CD14-positive monocyte (primary cell): ENCODE results near the gene RMND5A. TPM values are rescaled to one million over a fixed set of nuclear protein-coding genes. Genes with fewer than 3 reads are reported as not detected.

Experiments used
- DNase-seq, 3 donors: peaks; one replicate each; pipeline ENCODE4 v3.0.0-alpha.2; 2011 to 2022
- H2AFZ ChIP-seq: 2 replicates; pipeline ENCODE4 v1.6.0; 2012; ENCODE audit warnings: mild to moderate bottlenecking, low read depth, low read length, inconsistent platforms; ENCODE audit not compliant: insufficient read depth, poor library complexity, severe bottlenecking
- H3K27ac ChIP-seq, 2 donors: 1 replicate in 1 of 2; 2 replicates in 1 of 2; pipeline ENCODE4 v1.5.1; 2012 to 2013; ENCODE audit warnings: low read length in 2 of 2, control low read depth in 1 of 2, inconsistent platforms in 1 of 2, low read depth in 1 of 2, mild to moderate bottlenecking in 1 of 2
- H3K27me3 ChIP-seq, 2 donors: one replicate each; pipeline versions ENCODE4 v1.6.0 to v1.6.1; 2011 to 2013; ENCODE audit warnings: low read length in 2 of 2; ENCODE audit not compliant: control insufficient read depth in 2 of 2, insufficient read depth in 2 of 2
- H3K36me3 ChIP-seq, 2 donors: replicated peaks in 1 of 2; 1 replicate in 1 of 2; 2 replicates in 1 of 2; pipeline versions ENCODE4 v1.5.1 to v1.6.1; 2012 to 2013; ENCODE audit warnings: low read length in 2 of 2, control low read depth in 1 of 2, inconsistent platforms in 1 of 2, mild to moderate bottlenecking in 1 of 2; ENCODE audit not compliant: insufficient read depth in 2 of 2, control insufficient read depth in 1 of 2
- H3K4me1 ChIP-seq, 2 donors: 1 replicate in 1 of 2; 2 replicates in 1 of 2; pipeline versions ENCODE4 v1.5.1 to v1.6.1; 2012 to 2013; ENCODE audit warnings: low read length in 2 of 2, control low read depth in 1 of 2, inconsistent platforms in 1 of 2, mild to moderate bottlenecking in 1 of 2, moderate library complexity in 1 of 2; ENCODE audit not compliant: insufficient read depth in 2 of 2, control insufficient read depth in 1 of 2
- H3K4me2 ChIP-seq: replicated peaks from 2 replicates; pipeline ENCODE3; 2012; ENCODE audit warnings: low read length, moderate library complexity, mild to moderate bottlenecking; ENCODE audit not compliant: poor library complexity, severe bottlenecking; ENCODE audit errors: extremely low read depth
- H3K4me3 ChIP-seq, 3 experiments: fragments of 200-600 bp in 1 of 3; sonication (generic) in 1 of 3; replicated peaks in 1 of 3; 1 replicate in 2 of 3; 2 replicates in 1 of 3; pipeline ENCODE4 v1.5.1; 2011 to 2013; ENCODE audit warnings: low read length in 3 of 3, mild to moderate bottlenecking in 3 of 3, control low read depth in 2 of 3, low read depth in 2 of 3, inconsistent platforms in 1 of 3, moderate library complexity in 1 of 3
- H3K79me2 ChIP-seq: 2 replicates; pipeline ENCODE4 v1.6.0; 2012; ENCODE audit warnings: mild to moderate bottlenecking, control low read depth, inconsistent platforms, low read length, moderate library complexity; ENCODE audit not compliant: insufficient read depth
- H3K9ac ChIP-seq: 2 replicates; pipeline ENCODE4 v1.6.0; 2017; ENCODE audit warnings: low read length, mild to moderate bottlenecking; ENCODE audit not compliant: insufficient read depth, poor library complexity, severe bottlenecking
- H3K9me3 ChIP-seq, 2 donors: replicated peaks in 1 of 2; 1 replicate in 1 of 2; 2 replicates in 1 of 2; pipeline versions ENCODE4 v1.5.1 to v1.6.1; 2012 to 2013; ENCODE audit warnings: low read length in 2 of 2, control low read depth in 1 of 2; ENCODE audit not compliant: control insufficient read depth in 1 of 2, insufficient read depth in 1 of 2
- H4K20me1 ChIP-seq: 2 replicates; pipeline ENCODE4 v1.6.0; 2012; ENCODE audit warnings: mild to moderate bottlenecking, low read length, control low read depth, moderate library complexity; ENCODE audit not compliant: insufficient read depth
- H3K27ac Mint-ChIP-seq, 7 donors: one replicate each; pipeline ENCODE4 v1.8.0; 2020; ENCODE audit warnings: mild to moderate bottlenecking in 7 of 7, mixed read lengths in 7 of 7, moderate library complexity in 6 of 7, inconsistent platforms in 2 of 7
- H3K27me3 Mint-ChIP-seq, 3 donors: one replicate each; pipeline ENCODE4 v1.8.0; 2021 to 2022; ENCODE audit warnings: low read depth in 3 of 3, mild to moderate bottlenecking in 3 of 3, mixed read lengths in 3 of 3, moderate library complexity in 3 of 3, inconsistent platforms in 1 of 3
- H3K36me3 Mint-ChIP-seq, 2 donors: one replicate each; pipeline ENCODE4 v1.8.0; 2020; ENCODE audit warnings: mixed read lengths in 2 of 2, inconsistent platforms in 1 of 2, mild to moderate bottlenecking in 1 of 2
- H3K4me1 Mint-ChIP-seq: one replicate; pipeline ENCODE4 v1.8.0; 2020; ENCODE audit warnings: mild to moderate bottlenecking, mixed read lengths
- H3K4me3 Mint-ChIP-seq, 2 donors: one replicate each; pipeline ENCODE4 v1.8.0; 2020; ENCODE audit warnings: mild to moderate bottlenecking in 2 of 2, mixed read lengths in 2 of 2, moderate library complexity in 1 of 2
- H3K9me3 Mint-ChIP-seq, 7 donors: one replicate each; pipeline ENCODE4 v1.8.0; 2020 to 2022; ENCODE audit warnings: mixed read lengths in 7 of 7, mild to moderate bottlenecking in 6 of 7, moderate library complexity in 6 of 7, inconsistent platforms in 2 of 7
- CTCF ChIP-seq: fragments of 200-600 bp; IDR thresholded peaks from one replicate; pipeline ENCODE4 v1.8.0; 2022; ENCODE audit warnings: antibody characterized with exemption, mild to moderate bottlenecking
- WGBS: methylation state at CpG from one replicate; pipeline ENCODE4 v1.1.5; 2013; ENCODE audit warnings: missing lambda C conversion rate; ENCODE audit not compliant: insufficient coverage; 5-methylcytosine and 5-hydroxymethylcytosine counted together
- intact Hi-C, 2 donors: fragments of 100-400 bp; cut with micrococcal nuclease; formaldehyde crosslinking; loops; one replicate each; pipeline versions ENCODE4 v1.15.0 to v1.15.1; 2023
- polyA plus RNA-seq, 3 donors: library from polyadenylated mRNA; depleted of rRNA in 1 of 3; unstranded in 2 of 3; stranded (reverse) in 1 of 3; fragments of 300-500 nt in 2 of 3; fragments of >200 nt in 1 of 3; fragmentation: Illumina TruSeq in 2 of 3; gene quantifications; 1 replicate in 2 of 3; 2 replicates in 1 of 3; pipeline ENCODE4 v1.2.3, GENCODE V29; 2012 to 2021

RMND5A gene
- polyA plus RNA-seq, 3 donors = 18.5 to 20.3 (median 18.9) TPM

- peaks cover 58% of the 10 kb centered on the region for H3K79me2 ChIP-seq
- H3K27ac Mint-ChIP-seq = no peak overlapping the region
- no peak overlapping the region for H2AFZ ChIP-seq
- H3K9me3 ChIP-seq = peaks cover 5 to 18% of the 10 kb centered on the region in 2 donors
- intact Hi-C loops = no loop called here
- peaks cover 0 to 7% of the 10 kb centered on the region in 2 donors for H3K4me1 ChIP-seq
- no peak overlapping the region for H3K9ac ChIP-seq
- peaks cover 12 to 21% (median 17%) of the 10 kb centered on the region in 7 donors for H3K9me3 Mint-ChIP-seq
- no CpG with 5 or more reads among the region's 3 CpGs for WGBS
- H3K36me3 Mint-ChIP-seq = peaks cover 73 to 83% of the 10 kb centered on the region in 2 donors
- DNase-seq = no peak
- H3K4me3 Mint-ChIP-seq = no peak overlapping the region
- peaks cover 6% of the 10 kb centered on the region for H3K4me1 Mint-ChIP-seq
- H3K4me3 ChIP-seq = no peak overlapping the region
- H3K4me2 ChIP-seq = no peak overlapping the region
- peaks cover 89% of the 10 kb centered on the region for H4K20me1 ChIP-seq
- no peak overlapping the region for H3K27ac ChIP-seq
- H3K36me3 ChIP-seq = peaks cover 63 to 87% of the 10 kb centered on the region in 2 donors
- H3K27me3 Mint-ChIP-seq = no peaks in the 10 kb centered on the region
- H3K27me3 ChIP-seq = no peaks in the 10 kb centered on the region
- no peak for TF ChIP-seq CTCF
Measured at GRCh38 chr2:86750240-86750839, 30.2 kb downstream of the RMND5A start.

- H3K27me3 Mint-ChIP-seq = no peaks in the 10 kb centered on the region
- intact Hi-C loops = no loop called here
- peak overlapping the region in 1 of 7 donors; percentile 24 for H3K27ac Mint-ChIP-seq
- no peak overlapping the region for H3K4me3 Mint-ChIP-seq
- Histone ChIP-seq H3K36me3 (peaks cover 50 to 87% of the 10 kb centered on the region in 2 donors), H3K9me3 (peaks cover 5 to 18% of the 10 kb centered on the region in 2 donors), H3K79me2 (peaks cover 49% of the 10 kb centered on the region), H4K20me1 (peaks cover 87% of the 10 kb centered on the region), H3K27me3 (no peaks in the 10 kb centered on the region), H3K4me2 (no peak overlapping the region), H2AFZ (no peak overlapping the region), H3K9ac (no peak overlapping the region), H3K27ac (no peak overlapping the region), H3K4me1 (peaks cover 0 to 7% of the 10 kb centered on the region in 2 donors), H3K4me3 (no peak overlapping the region)
- no peak for DNase-seq
- H3K4me1 Mint-ChIP-seq = peaks cover 6% of the 10 kb centered on the region
- TF ChIP-seq CTCF = no peak
- peaks cover 77 to 84% of the 10 kb centered on the region in 2 donors for H3K36me3 Mint-ChIP-seq
- peaks cover 12 to 21% (median 17%) of the 10 kb centered on the region in 7 donors for H3K9me3 Mint-ChIP-seq
- 100% methylated on average over 1 of the region's 1 CpG for WGBS
Measured at GRCh38 chr2:86751778-86752177, 31.7 kb downstream of the RMND5A start.
